Measurements from ENCODE around the gene CCDC85A. TPM values are rescaled to one million over a fixed set of nuclear protein-coding genes. Genes with fewer than 3 reads are reported as not detected.

CCDC85A gene
- total RNA-seq, 4 donors from 2014 or later: 9.0 to 28.4 (median 9.8) TPM

DNA sequence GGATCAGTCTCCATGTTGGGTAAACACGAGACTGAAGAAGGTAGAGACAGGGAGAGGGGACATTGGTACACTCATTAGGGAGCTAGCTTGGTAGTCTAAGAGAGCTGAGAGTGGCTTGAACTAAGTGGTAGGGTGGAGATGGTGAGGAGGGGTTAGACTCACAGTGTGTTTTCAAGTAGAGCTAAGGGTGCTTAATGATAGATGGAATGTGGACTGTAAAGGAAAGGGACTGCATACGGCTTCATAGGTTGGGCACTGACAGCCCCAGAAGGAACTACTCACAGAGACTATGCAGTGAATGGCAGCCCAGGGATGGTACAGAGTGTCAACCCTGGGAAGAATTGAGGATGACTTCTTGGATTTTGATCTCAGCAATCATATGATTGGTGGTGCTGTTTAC lies 178.1 kb downstream of the CCDC85A start:
- no peak for TF ChIP-seq CTCF (IDR thresholded peaks at IDR 0.05; ENCODE audit: low read depth)

DNA sequence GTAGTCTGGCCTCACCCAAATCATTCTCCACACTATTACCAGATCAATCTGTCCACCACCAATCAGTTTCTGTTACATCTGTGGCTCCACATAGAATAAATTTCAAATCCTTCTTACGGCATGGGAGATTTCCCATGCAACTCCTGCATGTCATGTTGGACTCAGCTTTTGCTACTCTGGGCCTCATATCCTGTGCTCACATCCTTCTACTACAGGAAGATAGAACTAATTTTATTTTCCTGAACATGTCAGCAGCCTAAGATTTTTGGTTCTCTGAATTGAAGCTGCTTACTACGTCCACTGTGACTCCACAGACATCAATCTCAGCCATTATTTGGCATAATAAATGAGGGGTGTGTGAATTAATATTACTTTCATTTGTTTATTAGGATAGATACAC lies 181.1 kb downstream of the CCDC85A start:
- no peak for TF ChIP-seq CTCF (IDR thresholded peaks at IDR 0.05; ENCODE audit: low read depth)

DNA sequence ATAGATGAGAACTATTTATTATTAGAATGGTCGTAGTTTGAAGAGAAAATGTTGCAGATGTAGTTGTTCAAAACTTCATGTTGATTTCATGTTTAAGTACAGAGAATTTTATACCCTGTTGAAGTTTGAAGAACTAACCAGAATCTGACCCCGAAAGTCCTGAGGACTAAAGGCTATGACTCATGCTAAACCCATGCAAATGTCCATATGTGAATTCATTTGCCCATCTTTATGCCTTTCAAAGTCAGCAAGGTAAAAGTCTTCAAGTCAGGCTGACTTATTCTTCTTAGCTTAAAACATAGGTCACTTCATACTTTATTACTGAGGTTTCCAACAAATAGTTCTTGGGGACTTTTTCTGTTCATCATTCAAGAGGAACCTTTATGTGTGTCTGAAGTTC lies 185.5 kb downstream of the CCDC85A start:
- TF ChIP-seq CTCF (IDR thresholded peaks at IDR 0.05; ENCODE audit: low read depth): no peak

DNA sequence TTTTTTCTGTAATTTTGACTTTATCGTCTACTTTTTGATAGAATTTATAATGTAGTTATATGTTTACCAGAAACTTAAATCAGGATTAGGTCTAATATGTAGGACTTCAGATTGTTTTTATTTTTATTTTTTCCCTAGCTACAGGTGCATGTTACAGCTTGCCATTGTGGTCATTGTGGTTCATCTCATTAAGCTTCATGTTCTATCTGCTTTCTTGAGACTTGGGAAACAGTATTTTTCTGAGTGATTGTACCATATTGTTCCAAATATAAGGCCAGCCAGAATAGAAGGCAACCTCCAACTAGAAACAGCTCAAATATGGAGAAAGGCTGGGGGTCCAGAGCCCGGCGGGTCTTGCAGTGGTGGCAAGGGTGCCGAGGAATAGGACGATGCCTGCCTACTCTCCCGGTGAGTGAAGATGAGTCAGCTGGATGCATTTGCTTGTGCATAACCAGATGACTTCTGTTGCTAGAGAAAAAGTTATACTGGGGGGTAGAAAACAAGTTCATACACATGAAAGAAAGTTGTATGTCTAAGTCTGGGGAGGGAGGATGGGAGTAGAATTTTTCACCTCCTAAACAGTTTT lies 188.4 kb downstream of the CCDC85A start:
- TF ChIP-seq CTCF (IDR thresholded peaks at IDR 0.05; ENCODE audit: low read depth): no peak

- no peak for TF ChIP-seq CTCF (IDR thresholded peaks at IDR 0.05; ENCODE audit: low read depth)
Measured at GRCh38 chr2:56375251-56375650, 191.5 kb downstream of the CCDC85A start.

DNA sequence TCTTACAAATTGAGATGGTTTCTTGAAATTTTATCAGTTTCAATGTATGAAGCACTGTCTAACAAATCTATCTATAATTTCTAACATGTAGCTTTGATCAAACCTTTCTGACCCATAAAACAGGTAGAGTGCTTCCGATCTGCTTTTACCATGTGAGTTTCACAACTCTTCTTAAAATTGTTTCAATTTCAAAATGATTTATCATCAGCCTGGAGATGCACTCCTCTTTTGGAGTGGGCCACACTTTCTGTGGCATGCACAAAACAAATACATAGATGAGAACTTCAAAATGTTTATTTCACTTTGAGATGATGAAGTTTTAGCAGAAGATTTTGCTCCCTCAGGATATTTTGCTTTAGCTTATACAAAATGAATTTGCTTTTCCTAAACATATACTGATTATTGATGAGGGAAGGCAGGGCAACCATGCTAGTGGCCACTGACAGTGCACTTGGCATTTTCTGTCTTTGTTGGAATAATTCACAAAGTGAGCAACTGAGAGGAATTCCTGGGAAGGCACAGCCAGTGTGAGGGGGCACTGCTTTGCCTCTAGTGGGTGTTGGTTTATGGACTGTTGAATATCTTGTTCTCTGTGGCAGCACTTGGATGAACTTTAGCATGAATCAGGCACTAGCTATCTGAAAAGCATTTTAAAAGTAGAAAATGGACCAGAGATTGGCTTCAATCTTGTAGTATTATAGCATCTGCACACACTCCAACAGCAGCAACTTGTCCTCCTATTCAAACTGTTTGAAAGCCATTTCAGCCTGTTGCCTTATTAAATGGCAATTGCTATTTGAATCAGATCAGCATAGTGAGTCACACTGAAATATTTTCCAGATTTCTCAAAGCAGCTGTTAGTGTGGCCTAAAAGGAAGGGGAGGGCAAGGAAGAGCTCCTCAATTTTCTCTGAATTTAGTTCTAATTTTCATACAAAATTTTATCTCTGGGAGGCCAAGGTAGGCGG lies 193.2 kb downstream of the CCDC85A start:
- no peak for TF ChIP-seq CTCF (IDR thresholded peaks at IDR 0.05; ENCODE audit: low read depth)

- no peak for TF ChIP-seq CTCF (IDR thresholded peaks at IDR 0.05; ENCODE audit: low read depth)
Measured at GRCh38 chr2:56379066-56379465, 195.3 kb downstream of the CCDC85A start.
